SK-N-SH treated with all-trans-retinoic acid at 6 μM for 48 hours (cell line): ENCODE results near the gene TCAP.
A peak's percentile ranks its signal among the peaks of the same experiment; 100 is the strongest.

Source experiments
- ATAC-seq: fragments of 200-7000 bp; cut with Tn5 transposase; 3 replicates; pipeline ENCODE4 v1.9.1; 2020; ENCODE audit warnings: mild to moderate bottlenecking, moderate library complexity
- ARNTL ChIP-seq: fragments of 450-650 bp; formaldehyde crosslinking; IDR thresholded peaks from 2 replicates; pipeline ENCODE4 v1.5.0; 2020; ENCODE audit warnings: low read depth, mild to moderate bottlenecking, moderate library complexity, borderline replicate concordance
- BACH2 ChIP-seq: fragments of 250-450 bp; sonication (Bioruptor Pico); IDR thresholded peaks from 2 replicates; pipeline ENCODE4 v1.9.0; 2021; ENCODE audit warnings: mild to moderate bottlenecking, borderline replicate concordance
- CSRNP3 ChIP-seq: fragments of 250-450 bp; sonication (Bioruptor Pico); IDR thresholded peaks from 2 replicates; pipeline ENCODE4 v1.5.1; 2021; ENCODE audit warnings: mild to moderate bottlenecking, moderate library complexity
- ESRRG ChIP-seq: fragments of 250-450 bp; sonication (Bioruptor Pico); IDR thresholded peaks from 2 replicates; pipeline ENCODE4 v1.6.1; 2021; ENCODE audit warnings: mild to moderate bottlenecking
- ISL1 ChIP-seq: fragments of 250-450 bp; sonication (Bioruptor Pico); IDR thresholded peaks from 2 replicates; pipeline ENCODE4 v2.1.2; 2022; ENCODE audit warnings: mild to moderate bottlenecking, moderate library complexity
- OSR1 ChIP-seq: fragments of 250-450 bp; sonication (Bioruptor Pico); IDR thresholded peaks from 2 replicates; pipeline ENCODE4 v1.8.0; 2022; ENCODE audit warnings: moderate library complexity, mild to moderate bottlenecking, inconsistent platforms
- PATZ1 ChIP-seq: fragments of 250-450 bp; sonication (Bioruptor Pico); IDR thresholded peaks from 2 replicates; pipeline ENCODE4 v1.8.0; 2020; ENCODE audit warnings: mild to moderate bottlenecking, moderate library complexity, borderline replicate concordance
- PPARA ChIP-seq: fragments of 250-450 bp; sonication (Bioruptor Pico); IDR thresholded peaks from 2 replicates; pipeline ENCODE4 v1.5.0; 2020; ENCODE audit warnings: mild to moderate bottlenecking, borderline replicate concordance
- RARB ChIP-seq: fragments of 250-450 bp; sonication (Bioruptor Pico); IDR thresholded peaks from 2 replicates; pipeline ENCODE4 v1.8.0; 2021; ENCODE audit warnings: mild to moderate bottlenecking, moderate library complexity
- SNAI2 ChIP-seq: fragments of 250-450 bp; sonication (Bioruptor Pico); IDR thresholded peaks from 2 replicates; pipeline ENCODE4 v1.5.0; 2020; ENCODE audit warnings: mild to moderate bottlenecking, moderate library complexity
- TCF4 ChIP-seq: fragments of 250-450 bp; sonication (Bioruptor Pico); IDR thresholded peaks from 2 replicates; pipeline ENCODE4 v1.8.0; 2021; ENCODE audit warnings: mild to moderate bottlenecking, moderate library complexity, borderline replicate concordance
- TOX ChIP-seq: fragments of 250-450 bp; sonication (Bioruptor Pico); IDR thresholded peaks from 2 replicates; pipeline ENCODE4 v1.8.0; 2021; ENCODE audit warnings: mild to moderate bottlenecking, moderate library complexity, borderline replicate concordance
- ZC3H10 ChIP-seq: fragments of 250-450 bp; sonication (Bioruptor Pico); IDR thresholded peaks from 2 replicates; pipeline ENCODE4 v1.5.1; 2021; ENCODE audit warnings: mild to moderate bottlenecking, moderate library complexity
- ZFP3 ChIP-seq: fragments of 250-450 bp; sonication (Bioruptor Pico); IDR thresholded peaks from 2 replicates; pipeline ENCODE4 v1.5.0; 2020; ENCODE audit warnings: mild to moderate bottlenecking, moderate library complexity
- ZNF70 ChIP-seq: fragments of 450-650 bp; formaldehyde crosslinking; IDR thresholded peaks from 2 replicates; pipeline ENCODE4 v1.5.0; 2020; ENCODE audit warnings: mild to moderate bottlenecking, moderate library complexity
- ZNF8 ChIP-seq: fragments of 450-650 bp; formaldehyde crosslinking; IDR thresholded peaks from 2 replicates; pipeline ENCODE4 v1.5.0; 2020; ENCODE audit warnings: mild to moderate bottlenecking, moderate library complexity
- TF ChIP-seq, protein P1 (sequence below): fragments of 250-450 bp; sonication (Bioruptor Pico); IDR thresholded peaks from 2 replicates; pipeline ENCODE4 v1.5.0; 2020; ENCODE audit warnings: mild to moderate bottlenecking, moderate library complexity
- TF ChIP-seq, protein P2 (sequence below): fragments of 250-450 bp; sonication (Bioruptor Pico); IDR thresholded peaks from 2 replicates; pipeline ENCODE4 v1.5.1; 2020; ENCODE audit warnings: low read depth, mild to moderate bottlenecking, moderate library complexity

TCAP gene

DNA sequence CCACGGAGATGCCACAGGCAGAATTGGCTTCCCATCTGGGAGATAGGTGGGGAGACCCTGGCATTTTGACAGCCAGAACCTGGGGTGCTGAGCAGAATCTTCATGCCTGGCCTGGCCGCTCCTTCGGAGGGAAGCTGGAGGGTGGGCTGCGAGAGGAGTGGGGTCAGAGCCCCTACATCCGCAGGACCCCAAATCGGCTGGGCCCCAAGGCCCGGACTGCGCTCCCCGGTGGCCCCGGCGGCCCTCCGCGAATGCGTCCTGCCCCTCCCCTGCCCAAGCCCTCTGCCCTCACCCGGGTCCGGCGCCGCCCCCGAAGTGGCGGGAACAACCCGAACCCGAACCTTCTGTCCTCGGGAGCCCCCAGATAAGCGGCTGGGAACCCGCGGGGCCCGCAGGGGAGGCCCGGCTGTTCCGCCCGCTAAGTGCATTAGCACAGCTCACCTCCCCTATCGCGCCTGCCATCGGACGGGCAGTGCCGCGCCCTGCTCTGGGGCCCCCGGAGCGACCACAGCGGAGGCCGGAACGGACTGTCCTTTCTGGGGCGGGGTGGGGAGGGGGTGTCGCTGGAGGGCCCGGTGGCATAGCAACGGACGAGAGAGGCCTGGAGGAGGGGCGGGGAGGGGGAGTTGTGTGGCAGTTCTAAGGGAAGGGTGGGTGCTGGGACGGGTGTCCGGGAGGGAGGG is 2.3 kb downstream of the TCAP start (continued):
- TF ChIP-seq PPARA (CRISPR knock-in tag), result no peak
- TF ChIP-seq ZNF8, result no peak
- no peak for TF ChIP-seq BACH2 (CRISPR knock-in tag)
- TF ChIP-seq OSR1 (CRISPR knock-in tag), result no peak
- no peak for TF ChIP-seq SNAI2 (CRISPR knock-in tag)

DNA sequence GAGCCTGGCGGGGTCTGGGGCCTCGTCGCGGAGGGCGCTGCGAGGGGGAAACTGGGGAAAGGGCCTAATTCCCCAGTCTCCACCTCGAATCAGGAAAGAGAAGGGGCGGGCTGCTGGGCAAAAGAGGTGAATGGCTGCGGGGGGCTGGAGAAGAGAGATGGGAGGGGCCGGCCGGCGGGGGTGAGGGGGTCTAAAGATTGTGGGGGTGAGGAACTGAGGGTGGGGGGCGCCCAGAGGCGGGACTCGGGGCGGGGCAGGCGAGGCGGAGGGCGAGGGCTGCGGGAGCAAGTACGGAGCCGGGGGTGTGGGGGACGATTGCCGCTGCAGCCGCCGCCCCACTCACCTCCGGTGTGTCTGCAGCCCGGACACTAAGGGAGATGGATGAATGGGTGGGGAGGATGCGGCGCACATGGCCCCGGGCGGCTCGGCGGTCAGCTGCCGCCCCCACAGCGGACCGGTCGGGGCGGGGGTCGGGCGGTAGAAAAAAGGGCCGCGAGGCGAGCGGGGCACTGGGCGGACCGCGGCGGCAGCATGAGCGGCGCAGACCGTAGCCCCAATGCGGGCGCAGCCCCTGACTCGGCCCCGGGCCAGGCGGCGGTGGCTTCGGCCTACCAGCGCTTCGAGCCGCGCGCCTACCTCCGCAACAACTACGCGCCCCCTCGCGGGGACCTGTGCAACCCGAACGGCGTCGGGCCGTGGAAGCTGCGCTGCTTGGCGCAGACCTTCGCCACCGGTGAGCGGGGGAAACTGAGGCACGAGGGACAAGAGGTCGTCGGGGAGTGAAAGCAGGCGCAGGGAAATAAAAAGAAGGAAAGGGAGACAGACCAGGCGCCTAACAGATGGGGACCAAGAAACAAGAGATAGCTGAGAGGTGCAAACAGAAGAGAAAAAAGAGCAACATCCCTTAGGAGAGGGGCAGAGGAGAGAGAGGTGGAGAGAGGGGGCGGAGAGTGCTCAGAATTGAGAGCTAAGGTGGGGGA is 3.1 kb downstream of the TCAP start, which contains the start of gene PNMT:
Gene PNMT, plus strand, starts transcription at position 509 of the 980 bp plus-strand sequence. Its CDS starts 23 bp downstream, at position 532.
- TF ChIP-seq ZNF8 (no peak), ARNTL (CRISPR knock-in tag) (no peak), OSR1 (CRISPR knock-in tag) (no peak), RARB (CRISPR knock-in tag) (no peak), TOX (no peak), ISL1 (CRISPR knock-in tag) (no peak), ZC3H10 (CRISPR knock-in tag) (no peak), ESRRG (CRISPR knock-in tag) (no peak), ZFP3 (CRISPR knock-in tag) (no peak), PPARA (CRISPR knock-in tag) (no peak), TCF4 (no peak), BACH2 (CRISPR knock-in tag) (no peak), CSRNP3 (CRISPR knock-in tag) (no peak), PATZ1 (CRISPR knock-in tag) (no peak), ZNF70 (no peak)
- TF ChIP-seq, protein P1, sequence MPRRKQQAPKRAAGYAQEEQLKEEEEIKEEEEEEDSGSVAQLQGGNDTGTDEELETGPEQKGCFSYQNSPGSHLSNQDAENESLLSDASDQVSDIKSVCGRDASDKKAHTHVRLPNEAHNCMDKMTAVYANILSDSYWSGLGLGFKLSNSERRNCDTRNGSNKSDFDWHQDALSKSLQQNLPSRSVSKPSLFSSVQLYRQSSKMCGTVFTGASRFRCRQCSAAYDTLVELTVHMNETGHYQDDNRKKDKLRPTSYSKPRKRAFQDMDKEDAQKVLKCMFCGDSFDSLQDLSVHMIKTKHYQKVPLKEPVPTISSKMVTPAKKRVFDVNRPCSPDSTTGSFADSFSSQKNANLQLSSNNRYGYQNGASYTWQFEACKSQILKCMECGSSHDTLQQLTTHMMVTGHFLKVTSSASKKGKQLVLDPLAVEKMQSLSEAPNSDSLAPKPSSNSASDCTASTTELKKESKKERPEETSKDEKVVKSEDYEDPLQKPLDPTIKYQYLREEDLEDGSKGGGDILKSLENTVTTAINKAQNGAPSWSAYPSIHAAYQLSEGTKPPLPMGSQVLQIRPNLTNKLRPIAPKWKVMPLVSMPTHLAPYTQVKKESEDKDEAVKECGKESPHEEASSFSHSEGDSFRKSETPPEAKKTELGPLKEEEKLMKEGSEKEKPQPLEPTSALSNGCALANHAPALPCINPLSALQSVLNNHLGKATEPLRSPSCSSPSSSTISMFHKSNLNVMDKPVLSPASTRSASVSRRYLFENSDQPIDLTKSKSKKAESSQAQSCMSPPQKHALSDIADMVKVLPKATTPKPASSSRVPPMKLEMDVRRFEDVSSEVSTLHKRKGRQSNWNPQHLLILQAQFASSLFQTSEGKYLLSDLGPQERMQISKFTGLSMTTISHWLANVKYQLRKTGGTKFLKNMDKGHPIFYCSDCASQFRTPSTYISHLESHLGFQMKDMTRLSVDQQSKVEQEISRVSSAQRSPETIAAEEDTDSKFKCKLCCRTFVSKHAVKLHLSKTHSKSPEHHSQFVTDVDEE, result no peak
- TF ChIP-seq, protein P2, sequence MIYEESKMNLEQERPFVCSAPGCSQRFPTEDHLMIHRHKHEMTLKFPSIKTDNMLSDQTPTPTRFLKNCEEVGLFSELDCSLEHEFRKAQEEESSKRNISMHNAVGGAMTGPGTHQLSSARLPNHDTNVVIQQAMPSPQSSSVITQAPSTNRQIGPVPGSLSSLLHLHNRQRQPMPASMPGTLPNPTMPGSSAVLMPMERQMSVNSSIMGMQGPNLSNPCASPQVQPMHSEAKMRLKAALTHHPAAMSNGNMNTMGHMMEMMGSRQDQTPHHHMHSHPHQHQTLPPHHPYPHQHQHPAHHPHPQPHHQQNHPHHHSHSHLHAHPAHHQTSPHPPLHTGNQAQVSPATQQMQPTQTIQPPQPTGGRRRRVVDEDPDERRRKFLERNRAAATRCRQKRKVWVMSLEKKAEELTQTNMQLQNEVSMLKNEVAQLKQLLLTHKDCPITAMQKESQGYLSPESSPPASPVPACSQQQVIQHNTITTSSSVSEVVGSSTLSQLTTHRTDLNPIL (CRISPR knock-in tag), result no peak
- TF ChIP-seq, all 23 proteins: peak for 0
- ATAC-seq, result peak; percentile 64

DNA sequence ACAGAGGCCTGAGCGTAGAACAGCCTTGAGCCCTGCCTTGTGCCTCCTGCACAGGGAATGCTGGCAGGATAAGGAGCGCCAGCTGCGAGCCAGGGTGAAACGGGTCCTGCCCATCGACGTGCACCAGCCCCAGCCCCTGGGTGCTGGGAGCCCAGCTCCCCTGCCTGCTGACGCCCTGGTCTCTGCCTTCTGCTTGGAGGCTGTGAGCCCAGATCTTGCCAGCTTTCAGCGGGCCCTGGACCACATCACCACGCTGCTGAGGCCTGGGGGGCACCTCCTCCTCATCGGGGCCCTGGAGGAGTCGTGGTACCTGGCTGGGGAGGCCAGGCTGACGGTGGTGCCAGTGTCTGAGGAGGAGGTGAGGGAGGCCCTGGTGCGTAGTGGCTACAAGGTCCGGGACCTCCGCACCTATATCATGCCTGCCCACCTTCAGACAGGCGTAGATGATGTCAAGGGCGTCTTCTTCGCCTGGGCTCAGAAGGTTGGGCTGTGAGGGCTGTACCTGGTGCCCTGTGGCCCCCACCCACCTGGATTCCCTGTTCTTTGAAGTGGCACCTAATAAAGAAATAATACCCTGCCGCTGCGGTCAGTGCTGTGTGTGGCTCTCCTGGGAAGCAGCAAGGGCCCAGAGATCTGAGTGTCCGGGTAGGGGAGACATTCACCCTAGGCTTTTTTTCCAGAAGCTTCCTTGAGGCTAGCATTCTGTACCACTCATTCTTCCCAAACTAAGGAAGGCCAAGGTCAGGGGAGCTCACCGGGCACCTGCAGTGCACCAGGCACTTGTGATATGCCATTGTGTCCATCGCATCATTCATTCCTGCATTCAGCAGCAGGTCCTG is 5.0 kb downstream of the TCAP start:
- no peak for TF ChIP-seq ISL1 (CRISPR knock-in tag)
- TF ChIP-seq, all 23 proteins: peak for 0
- no peak for ATAC-seq
